Neuronal stem cell (in vitro differentiated cells): ENCODE data around the gene ANKRD62.
"Not testable (repeated sequence)": the region's sequence is repeated elsewhere in the genome, so short reads cannot be mapped to it uniquely, and the experiment has no call there.

ENCODE experiments used
- DNase-seq: peaks from one replicate; pipeline ENCODE4 v3.0.0-alpha.2; 2013; ENCODE audit warnings: low spot score
- H2AFZ ChIP-seq: one replicate; pipeline ENCODE4 v1.6.1; 2013; ENCODE audit warnings: mild to moderate bottlenecking, low read length, inconsistent platforms
- H2AK5ac ChIP-seq: 2 replicates; pipeline ENCODE4 v1.6.1; 2013; ENCODE audit warnings: low read depth, mild to moderate bottlenecking, inconsistent platforms, low read length, moderate library complexity, mixed read lengths
- H2BK120ac ChIP-seq: 2 replicates; pipeline ENCODE4 v1.6.1; 2013; ENCODE audit warnings: low read depth, mild to moderate bottlenecking, inconsistent platforms, low read length, moderate library complexity, mixed read lengths
- H2BK12ac ChIP-seq: one replicate; pipeline ENCODE4 v1.6.1; 2013; ENCODE audit warnings: low read length, inconsistent platforms
- H2BK15ac ChIP-seq: 2 replicates; pipeline ENCODE4 v1.6.1; 2013; ENCODE audit warnings: mild to moderate bottlenecking, low read length, inconsistent platforms, mixed read lengths
- H2BK5ac ChIP-seq: one replicate; pipeline ENCODE4 v1.6.1; 2013; ENCODE audit warnings: inconsistent platforms, mild to moderate bottlenecking, low read length, moderate library complexity
- H3K14ac ChIP-seq: one replicate; pipeline ENCODE4 v1.6.1; 2013; ENCODE audit warnings: low read length, inconsistent platforms
- H3K18ac ChIP-seq: 2 replicates; pipeline ENCODE4 v1.6.1; 2013; ENCODE audit warnings: low read length, inconsistent platforms
- H3K23ac ChIP-seq: 2 replicates; pipeline ENCODE4 v1.6.1; 2013; ENCODE audit warnings: low read depth, mild to moderate bottlenecking, mixed read lengths, low read length, inconsistent platforms; ENCODE audit not compliant: poor library complexity
- H3K27ac ChIP-seq: replicated peaks from 3 replicates; pipeline ENCODE4 v1.5.1; 2013; ENCODE audit warnings: low read length, inconsistent platforms
- H3K27me3 ChIP-seq, 3 experiments: 2 replicates each; pipeline ENCODE4 v1.6.1; 2013; ENCODE audit warnings: low read length in 3 of 3, mild to moderate bottlenecking in 2 of 3, inconsistent platforms in 1 of 3, low read depth in 1 of 3, mixed read lengths in 1 of 3, moderate library complexity in 1 of 3; ENCODE audit not compliant: control insufficient read depth in 3 of 3, insufficient read depth in 3 of 3
- H3K36me3 ChIP-seq, 2 donors: replicated peaks in 1 of 2; 2 replicates each; pipeline ENCODE4 v1.6.1; 2013; ENCODE audit warnings: low read length in 2 of 2; ENCODE audit not compliant: control insufficient read depth in 2 of 2, insufficient read depth in 2 of 2
- H3K4ac ChIP-seq: 2 replicates; pipeline ENCODE4 v1.6.1; 2013; ENCODE audit warnings: inconsistent platforms, mild to moderate bottlenecking, low read length, moderate library complexity
- H3K4me1 ChIP-seq, 2 donors: 1 replicate in 1 of 2; 2 replicates in 1 of 2; pipeline ENCODE4 v1.6.1; 2013; ENCODE audit warnings: low read length in 2 of 2, low read depth in 1 of 2; ENCODE audit not compliant: control insufficient read depth in 2 of 2, insufficient read depth in 1 of 2
- H3K4me2 ChIP-seq: one replicate; pipeline ENCODE4 v1.6.1; 2013; ENCODE audit warnings: mild to moderate bottlenecking, low read length, inconsistent platforms; ENCODE audit not compliant: insufficient read depth, poor library complexity, severe bottlenecking
- H3K4me3 ChIP-seq, 2 donors: 2 replicates each; pipeline ENCODE4 v1.5.1; 2013; ENCODE audit warnings: low read length in 2 of 2, mild to moderate bottlenecking in 2 of 2, inconsistent platforms in 1 of 2, moderate library complexity in 1 of 2
- H3K79me1 ChIP-seq: one replicate; pipeline ENCODE4 v1.6.1; 2013; ENCODE audit warnings: low read depth, mild to moderate bottlenecking, inconsistent platforms, low read length, moderate library complexity
- H3K9ac ChIP-seq: one replicate; pipeline ENCODE4 v1.6.1; 2013; ENCODE audit warnings: mild to moderate bottlenecking, low read depth, low read length, inconsistent platforms; ENCODE audit not compliant: poor library complexity
- H3K9me3 ChIP-seq, 2 donors: replicated peaks in 1 of 2; 2 replicates each; pipeline versions ENCODE3 to v1.6.1; 2013; ENCODE audit warnings: low read length in 2 of 2, mild to moderate bottlenecking in 2 of 2, inconsistent platforms in 1 of 2, low read depth in 1 of 2, mixed read lengths in 1 of 2, moderate library complexity in 1 of 2; ENCODE audit not compliant: control insufficient read depth in 2 of 2, insufficient read depth in 1 of 2
- H4K8ac ChIP-seq: one replicate; pipeline ENCODE4 v1.6.1; 2013; ENCODE audit warnings: low read depth, mild to moderate bottlenecking, inconsistent platforms, low read length, moderate library complexity
- H4K91ac ChIP-seq: one replicate; pipeline ENCODE4 v1.6.1; 2013; ENCODE audit warnings: low read length, low read depth, mild to moderate bottlenecking, inconsistent platforms; ENCODE audit not compliant: poor library complexity
- WGBS, 2 donors: extraction: QIAGEN DNeasy Blood & Tissue Kit; methylation state at CpG; one replicate each; pipeline ENCODE4 v1.1.7; 2013; ENCODE audit warnings: missing lambda C conversion rate in 2 of 2, mixed read lengths in 1 of 2; ENCODE audit not compliant: insufficient read length in 2 of 2, insufficient replicate concordance in 1 of 2; ENCODE audit errors: extremely low coverage in 2 of 2; 5-methylcytosine and 5-hydroxymethylcytosine counted together

ANKRD62 gene

DNA sequence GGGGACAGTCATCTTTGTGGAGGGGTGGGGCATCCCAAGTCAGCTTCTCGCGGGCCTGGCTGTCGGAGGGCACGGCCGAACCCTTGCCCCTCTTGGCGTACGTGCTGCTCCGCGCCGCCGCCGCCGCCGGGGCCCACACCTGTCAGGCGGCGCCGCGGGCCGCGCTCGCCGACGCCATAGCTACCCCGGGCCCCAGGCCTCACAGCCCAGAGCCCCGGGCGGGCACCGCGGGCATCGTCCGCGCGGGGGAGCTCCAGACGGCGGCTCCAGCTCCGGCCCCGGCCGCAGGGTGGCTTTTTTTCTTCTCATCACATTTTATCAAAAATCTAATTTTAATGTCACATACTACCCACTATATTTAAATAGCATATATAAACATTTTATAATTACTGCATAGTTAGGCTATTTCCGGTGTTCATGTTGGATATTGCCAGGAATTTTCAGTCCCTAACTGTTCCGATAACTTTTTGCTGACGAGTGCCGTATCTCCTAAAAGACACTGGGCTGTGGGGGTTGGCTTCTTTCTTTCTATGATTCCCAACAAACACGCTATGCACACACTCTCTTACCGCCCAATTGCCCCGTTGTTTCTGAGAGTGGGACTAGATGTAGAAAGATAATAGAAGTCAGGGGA, 25.2 kb upstream of the ANKRD62 start:
- not testable (repeated sequence) for H3K4me2 ChIP-seq, H3K79me1 ChIP-seq, H3K4me1 ChIP-seq, H3K4me3 ChIP-seq, H3K9me3 ChIP-seq, H2BK120ac ChIP-seq, H3K18ac ChIP-seq, H3K4ac ChIP-seq, H2BK15ac ChIP-seq, DNase-seq, H2BK12ac ChIP-seq, H2BK5ac ChIP-seq, H2AK5ac ChIP-seq, H4K8ac ChIP-seq, H3K23ac ChIP-seq, H3K9ac ChIP-seq, H2AFZ ChIP-seq, H3K14ac ChIP-seq, H3K27ac ChIP-seq, H4K91ac ChIP-seq, H3K36me3 ChIP-seq
- no CpG with 5 or more reads among the region's 44 CpGs for WGBS, 2 donors
- H3K27me3 ChIP-seq, result peaks cover 0 to 18% (median 0%) of the 10 kb centered on the region in 3 experiments

DNA sequence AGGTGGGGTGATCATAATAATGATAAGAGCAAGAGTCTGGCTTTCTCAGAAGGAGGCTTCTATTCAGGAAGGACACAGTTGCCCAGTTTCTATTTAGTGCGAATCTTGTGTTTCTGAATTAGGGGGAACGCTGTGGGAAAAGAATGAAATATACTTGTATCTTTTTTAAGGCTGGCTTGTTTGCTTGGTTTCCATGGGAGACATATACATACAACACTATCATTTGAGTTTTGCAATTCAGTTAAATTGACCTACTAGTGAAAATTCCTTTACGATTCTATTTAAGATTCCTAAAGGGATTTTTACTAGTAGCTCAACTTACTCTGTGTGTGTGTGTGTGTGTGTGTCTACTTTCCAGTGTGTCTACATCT, 24.7 kb upstream of the ANKRD62 start:
- no peak overlapping the region for H2BK5ac ChIP-seq
- no peak overlapping the region for H2BK12ac ChIP-seq
- H2AK5ac ChIP-seq, result no peak overlapping the region
- H3K27me3 ChIP-seq, result peaks cover 0 to 21% (median 0%) of the 10 kb centered on the region in 3 experiments
- no peak overlapping the region for H2AFZ ChIP-seq
- no peak overlapping the region for H3K9ac ChIP-seq
- H3K4me1 ChIP-seq, result no peaks in the 10 kb centered on the region
- no CpG with 5 or more reads among the region's 3 CpGs for WGBS, 2 donors
- no peaks in the 10 kb centered on the region for H3K79me1 ChIP-seq
- H3K27ac ChIP-seq, result no peak overlapping the region
- no peak overlapping the region for H2BK120ac ChIP-seq
- H3K23ac ChIP-seq, result no peak overlapping the region
- H4K91ac ChIP-seq, result no peak overlapping the region
- H3K14ac ChIP-seq, result no peak overlapping the region
- H3K4me3 ChIP-seq, result no peak overlapping the region
- no peaks in the 10 kb centered on the region for H3K36me3 ChIP-seq
- no peak overlapping the region for H3K4me2 ChIP-seq
- no peak overlapping the region for H2BK15ac ChIP-seq
- no peak overlapping the region for H3K18ac ChIP-seq
- no peak overlapping the region for H3K4ac ChIP-seq
- H3K9me3 ChIP-seq, result no peaks in the 10 kb centered on the region
- no peak overlapping the region for H4K8ac ChIP-seq
- DNase-seq, result no peak

DNA sequence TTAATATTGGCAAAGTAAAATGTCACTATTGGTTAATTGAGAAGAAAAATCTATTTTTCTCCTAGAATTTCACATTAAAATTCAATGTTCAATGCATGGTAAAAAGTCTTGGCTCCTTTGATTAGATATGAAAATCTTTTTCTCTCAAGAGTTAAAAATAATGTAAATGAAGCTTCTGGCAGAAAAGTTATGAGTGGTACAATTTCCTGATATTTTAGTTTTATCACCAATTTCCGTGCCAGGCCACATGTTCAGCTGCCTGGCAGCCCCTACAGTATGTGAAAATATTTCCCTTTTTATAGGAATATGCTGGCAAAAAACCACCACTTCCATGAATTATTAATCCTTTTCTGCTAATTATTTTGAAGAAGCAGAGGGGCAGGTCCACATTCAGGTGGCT, 22.6 kb upstream of the ANKRD62 start:
- H4K91ac ChIP-seq, H2AK5ac ChIP-seq, H3K14ac ChIP-seq, H2BK120ac ChIP-seq, H3K36me3 ChIP-seq, H3K9me3 ChIP-seq, H3K27ac ChIP-seq, H3K9ac ChIP-seq, H2BK15ac ChIP-seq, H3K4me2 ChIP-seq, H2BK5ac ChIP-seq, H4K8ac ChIP-seq, H3K4me1 ChIP-seq, H3K4ac ChIP-seq, DNase-seq, H2BK12ac ChIP-seq, H3K79me1 ChIP-seq, H3K18ac ChIP-seq, H2AFZ ChIP-seq, H3K23ac ChIP-seq, H3K4me3 ChIP-seq: not testable (repeated sequence)
- WGBS, 2 donors, result no CpG with 5 or more reads among the region's 1 CpG
- peaks cover 0 to 40% (median 0%) of the 10 kb centered on the region in 3 experiments for H3K27me3 ChIP-seq

DNA sequence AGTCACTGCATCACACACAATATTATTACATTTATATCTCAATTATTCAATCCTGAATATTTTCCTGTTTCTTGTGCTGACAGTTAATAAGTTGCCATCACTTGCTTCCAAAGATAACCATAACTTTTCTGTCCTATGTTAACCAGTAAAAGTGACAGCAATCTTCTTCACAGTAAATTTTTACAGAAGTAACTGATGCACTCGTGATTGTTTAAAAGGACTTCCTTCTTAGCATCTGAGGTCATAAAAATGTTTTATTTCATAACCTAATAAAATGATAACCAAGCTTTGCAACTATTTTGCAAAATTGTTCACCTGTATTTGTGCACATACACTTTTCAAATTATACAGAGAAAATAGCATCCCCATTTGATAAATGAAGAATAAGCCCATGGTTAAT, 20.6 kb upstream of the ANKRD62 start:
- Histone ChIP-seq H3K4ac (no peak overlapping the region), H4K91ac (no peak overlapping the region), H2AK5ac (no peak overlapping the region), H3K4me3 (no peak overlapping the region), H3K14ac (no peak overlapping the region), H3K4me2 (no peak overlapping the region), H3K18ac (no peak overlapping the region), H3K9me3 (no peaks in the 10 kb centered on the region), H2AFZ (no peak overlapping the region), H3K36me3 (no peaks in the 10 kb centered on the region), H3K9ac (no peak overlapping the region), H2BK120ac (no peak overlapping the region), H3K27me3 (peaks cover 0 to 45% (median 0%) of the 10 kb centered on the region in 3 experiments), H2BK15ac (no peak overlapping the region), H2BK5ac (no peak overlapping the region), H2BK12ac (no peak overlapping the region), H3K23ac (no peak overlapping the region), H3K79me1 (no peaks in the 10 kb centered on the region), H3K27ac (no peak overlapping the region), H3K4me1 (no peaks in the 10 kb centered on the region), H4K8ac (no peak overlapping the region)
- DNase-seq, result no peak
- WGBS, 2 donors, result no CpG with 5 or more reads among the region's 1 CpG
